Medulla oblongata (tissue), 1 donor: ENCODE data around the gene KCNA2.
A peak's percentile ranks its signal among the peaks of the same experiment; 100 is the strongest.

Experiments
- DNase-seq: peaks from one replicate; pipeline ENCODE4 v3.0.0-alpha.2; 2015; ENCODE audit errors: extremely low spot score

Gene KCNA2

GRCh38 chr1:110566836-110567235 lies 39.3 kb downstream of the KCNA2 start:
- no peak for DNase-seq

GRCh38 chr1:110565565-110565964 lies 40.6 kb downstream of the KCNA2 start:
- DNase-seq, result peak; percentile 95

- no peak for DNase-seq
Observed at GRCh38 chr1:110563089-110563488, 43.1 kb downstream of the KCNA2 start.

DNA sequence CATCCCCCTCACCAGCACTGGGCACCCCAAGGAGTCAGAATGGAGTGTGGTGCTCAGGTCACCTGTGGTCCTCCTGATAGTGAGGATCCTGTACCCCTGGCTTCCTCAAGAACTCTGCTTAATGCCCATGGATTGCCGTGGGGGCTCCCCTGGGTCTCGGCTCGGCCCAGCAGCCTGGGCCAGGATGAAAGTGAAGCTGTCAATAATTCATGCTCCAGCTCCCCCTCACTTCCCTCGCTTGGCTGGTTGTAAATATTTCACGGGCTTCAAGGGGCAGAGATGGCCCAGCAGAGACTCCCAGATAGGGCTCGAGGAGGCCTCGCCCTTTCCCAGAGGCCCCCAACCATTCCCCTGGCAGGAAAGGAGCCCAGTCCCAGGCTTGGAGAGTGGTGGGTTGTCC lies 44.6 kb downstream of the KCNA2 start:
- no peak for DNase-seq

- DNase-seq, result no peak
Observed at GRCh38 chr1:110559157-110559556, 47.0 kb downstream of the KCNA2 start.

DNA sequence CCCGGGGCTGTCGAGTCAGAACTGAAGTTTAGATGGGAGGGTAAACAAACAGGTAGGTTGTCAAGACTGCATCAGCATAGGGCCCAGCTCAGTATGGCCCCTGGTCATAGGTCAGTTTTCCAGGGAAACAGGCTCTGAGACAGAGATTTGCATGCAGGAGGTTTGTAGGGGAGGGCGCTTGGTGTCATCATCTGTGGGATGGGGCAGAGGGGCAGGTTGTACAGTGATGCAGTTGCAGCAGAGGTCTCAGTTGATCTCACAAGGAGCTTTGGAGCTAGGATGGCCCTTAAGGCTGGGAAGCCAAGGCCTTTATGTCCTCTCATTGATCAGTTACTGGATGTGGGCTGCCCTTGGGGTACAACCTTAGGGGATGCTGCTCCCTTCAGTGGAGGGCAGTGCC lies 48.7 kb downstream of the KCNA2 start:
- no peak for DNase-seq

DNA sequence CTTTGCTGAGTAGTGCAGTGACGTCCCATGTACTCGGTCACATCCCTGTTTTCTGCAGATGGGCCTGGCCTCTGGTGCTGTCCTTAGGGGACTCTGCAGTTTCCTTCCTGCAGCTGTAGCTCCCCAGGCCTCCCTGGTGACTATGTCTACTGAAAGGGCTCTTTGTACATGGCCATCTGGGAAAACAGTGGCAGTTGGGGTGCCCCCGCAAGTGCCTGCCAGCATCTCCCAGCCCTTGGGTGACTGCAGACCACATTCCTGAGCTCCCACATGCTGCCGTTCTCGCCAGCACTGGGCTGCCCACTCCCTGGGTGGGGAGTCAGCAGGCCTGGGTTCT lies 49.7 kb downstream of the KCNA2 start:
- DNase-seq, result peak; percentile 93

- peak; percentile 94 for DNase-seq
Observed at GRCh38 chr1:110555807-110556470, 50.2 kb downstream of the KCNA2 start.

DNA sequence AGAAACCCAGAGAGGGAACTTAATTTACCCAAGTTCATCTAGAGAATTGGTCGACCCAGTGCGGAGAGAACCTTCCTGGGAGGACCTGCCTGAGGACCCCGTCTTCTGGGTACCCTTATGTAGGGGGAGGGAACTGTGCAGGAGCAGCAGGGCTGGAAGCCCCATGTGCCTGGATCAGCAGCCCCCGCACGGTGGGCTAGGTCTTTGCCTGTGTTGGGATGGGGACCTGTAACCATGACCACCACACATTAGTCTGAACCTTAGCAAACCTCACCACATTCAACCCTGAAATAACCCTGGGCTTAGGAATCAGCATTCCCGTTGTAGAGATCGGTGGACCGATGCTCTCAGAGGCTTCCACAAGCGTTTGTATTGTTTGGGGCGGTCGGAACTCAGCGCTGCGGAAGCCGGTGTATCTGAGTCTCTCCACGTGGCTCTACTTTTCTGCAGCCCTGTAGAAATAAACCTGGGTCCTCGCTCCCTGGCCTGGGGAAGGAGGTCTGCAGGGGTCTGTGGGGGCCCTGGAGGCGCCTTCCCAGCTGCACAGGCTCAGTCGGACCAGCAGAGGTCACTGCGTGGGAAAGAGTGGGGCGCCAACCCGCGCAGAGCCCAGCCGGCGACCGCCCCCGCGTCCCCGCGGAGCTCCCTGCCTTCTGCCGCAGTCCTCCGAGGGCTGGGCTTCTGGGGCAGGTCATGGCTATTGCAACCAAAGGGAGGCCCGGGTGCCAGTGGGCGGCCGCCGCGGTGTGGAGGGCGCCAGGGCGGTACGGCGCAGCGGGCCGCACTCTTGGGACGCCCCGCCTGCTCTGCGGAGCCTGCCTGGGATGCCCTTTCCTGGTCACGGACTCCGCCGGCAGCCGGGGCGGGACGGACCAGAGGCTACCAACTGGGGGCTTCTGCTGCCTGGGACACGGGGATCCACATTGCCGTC lies 51.0 kb downstream of the KCNA2 start:
- peak; percentile 75 for DNase-seq

DNA sequence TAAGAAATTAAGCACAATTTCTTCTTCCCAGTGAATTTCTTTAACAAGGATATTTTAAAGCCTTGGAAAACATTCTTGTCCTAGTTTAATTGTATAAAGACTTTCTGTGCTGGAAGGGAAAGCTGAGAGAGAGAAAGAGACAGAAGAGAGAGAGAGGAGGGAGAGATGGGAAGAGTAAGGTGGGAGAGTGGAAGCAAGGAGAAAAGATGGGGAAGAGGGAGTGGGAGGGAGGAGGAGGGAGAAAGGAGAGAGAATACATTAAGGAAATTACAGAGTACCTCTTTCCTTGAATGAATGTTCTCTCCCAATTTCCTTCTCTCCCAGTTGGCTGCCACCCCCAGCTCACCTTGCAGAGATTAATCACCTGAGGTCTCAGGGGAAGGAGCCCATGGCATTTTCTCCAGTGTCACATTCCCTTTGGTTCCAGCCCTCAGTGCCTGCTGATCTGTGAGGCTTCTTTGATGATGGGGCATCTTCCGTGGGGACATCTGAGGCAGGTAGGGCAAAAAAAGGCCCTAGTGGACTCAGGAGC lies 54.8 kb downstream of the KCNA2 start:
- DNase-seq, result no peak

GRCh38 chr1:110549831-110550230 lies 56.3 kb downstream of the KCNA2 start:
- DNase-seq, result no peak

DNA sequence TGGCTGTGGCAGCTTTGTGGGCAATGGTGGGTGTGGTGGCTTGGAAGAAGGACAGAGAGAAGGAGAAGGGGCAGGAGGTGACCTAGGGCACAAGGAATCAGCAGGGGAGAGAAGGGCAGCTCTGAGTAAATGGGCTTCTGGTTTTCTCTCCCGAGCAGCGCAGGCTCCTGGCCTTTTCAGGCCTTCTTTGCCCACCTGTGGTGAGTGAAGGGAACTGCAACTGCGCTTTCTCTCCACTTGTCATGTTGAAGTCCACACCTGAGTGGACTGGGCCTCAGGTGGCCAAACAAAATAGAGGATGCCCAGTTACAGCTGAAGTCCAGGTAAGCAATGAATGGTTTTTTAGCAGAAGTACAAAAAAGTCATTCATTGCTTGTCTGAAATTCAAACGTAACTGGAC lies 57.8 kb downstream of the KCNA2 start:
- no peak for DNase-seq

GRCh38 chr1:110547017-110547416 lies 59.1 kb downstream of the KCNA2 start:
- DNase-seq, result no peak

GRCh38 chr1:110545492-110545891 lies 60.7 kb downstream of the KCNA2 start:
- DNase-seq, result no peak

DNA sequence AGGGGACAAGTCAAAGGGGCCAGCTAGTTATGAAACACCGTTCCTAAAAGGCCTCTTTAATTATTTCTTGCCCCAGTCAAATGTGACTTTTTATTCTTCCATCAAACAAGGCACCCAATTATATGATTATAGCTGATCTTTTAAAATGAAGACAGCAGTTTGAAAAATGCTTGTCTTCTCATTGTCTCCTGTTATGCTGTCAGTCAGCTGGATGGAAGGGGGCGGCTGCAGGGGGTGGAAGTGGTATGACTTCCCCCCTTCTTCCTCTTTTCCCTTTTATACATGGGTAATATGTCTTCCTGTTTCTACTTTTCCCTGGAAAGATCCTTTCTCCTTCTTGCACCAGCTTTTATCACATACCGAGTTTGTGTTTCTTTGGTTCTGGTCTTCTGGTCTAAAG lies 61.4 kb downstream of the KCNA2 start:
- DNase-seq, result no peak
